ENCODE results near the gene FCF1. TPM values are rescaled to one million over a fixed set of nuclear protein-coding genes. Genes with fewer than 3 reads are reported as not detected.

Gene FCF1
- total and polyA plus RNA-seq, 10 donors = 6.9 to 42.2 (median 32.8) TPM

GRCh38 chr14:74765721-74766120 lies 52.8 kb downstream of the FCF1 start:
- TF ChIP-seq POLR2A (IDR thresholded peaks at IDR 0.05) (no peak), CTCF (IDR thresholded peaks at IDR 0.05 in 8 of 11, conservative IDR thresholded peaks at IDR 0.05 in 3 of 11) (no peak), POLR2AphosphoS5 (IDR thresholded peaks at IDR 0.05) (no peak)
- H3K4me1 ChIP-seq = peaks cover 26 to 74% (median 62%) of the 10 kb centered on the region in 6 donors
- no peaks in the 10 kb centered on the region for H3K27me3 ChIP-seq (replicated peaks in 1 of 7)
- H3K4me3 ChIP-seq = peak overlapping the region in 5 of 8 donors; percentile 83 to 96 (median 91)
- peaks cover 0 to 9% (median 0%) of the 10 kb centered on the region in 6 donors for H3K36me3 ChIP-seq
- no peak for DNase-seq
- intact Hi-C loops (cut with DNase I; ENCODE audit: low total_unique reads) = no loop called here
- no peaks in the 10 kb centered on the region for H3K9me3 ChIP-seq
- H3K27ac ChIP-seq = no peak overlapping the region

- 84 to 92% (median 90%) methylated on average over 5 of the region's 5 CpGs for WGBS, 5 donors
- Histone ChIP-seq H3K9me3 (no peaks in the 10 kb centered on the region), H3K27ac (no peak overlapping the region), H3K27me3 (replicated peaks in 1 of 7) (no peaks in the 10 kb centered on the region), H3K4me1 (peaks cover 15 to 50% (median 33%) of the 10 kb centered on the region in 6 donors), H3K36me3 (peaks cover 0 to 46% (median 2%) of the 10 kb centered on the region in 6 donors), H3K4me3 (no peak overlapping the region)
- intact Hi-C loops (cut with DNase I; ENCODE audit: low total_unique reads) = no loop called here
- TF ChIP-seq POLR2AphosphoS5 (IDR thresholded peaks at IDR 0.05) = no peak
- no peak for TF ChIP-seq POLR2A (IDR thresholded peaks at IDR 0.05)
- TF ChIP-seq CTCF (IDR thresholded peaks at IDR 0.05 in 8 of 11, conservative IDR thresholded peaks at IDR 0.05 in 3 of 11) = no peak
- DNase-seq = no peak
Observed at GRCh38 chr14:74771399-74771798, 58.5 kb downstream of the FCF1 start.

GRCh38 chr14:74784634-74785033 lies 71.7 kb downstream of the FCF1 start:
- TF ChIP-seq CTCF (IDR thresholded peaks at IDR 0.05 in 8 of 11, conservative IDR thresholded peaks at IDR 0.05 in 3 of 11) (no peak), POLR2AphosphoS5 (IDR thresholded peaks at IDR 0.05) (no peak), POLR2A (IDR thresholded peaks at IDR 0.05) (no peak)
- Histone ChIP-seq H3K27me3 (replicated peaks in 1 of 7) (no peaks in the 10 kb centered on the region), H3K4me1 (peaks cover 0 to 9% (median 0%) of the 10 kb centered on the region in 6 donors), H3K27ac (no peak overlapping the region), H3K4me3 (no peak overlapping the region), H3K9me3 (no peaks in the 10 kb centered on the region), H3K36me3 (peaks cover 3 to 96% (median 59%) of the 10 kb centered on the region in 6 donors)
- intact Hi-C loops (cut with DNase I; ENCODE audit: low total_unique reads) = no loop called here
- no peak for DNase-seq

GRCh38 chr14:74785056-74785613 lies 72.2 kb downstream of the FCF1 start:
- intact Hi-C loops (cut with DNase I; ENCODE audit: low total_unique reads) = no loop called here
- WGBS, 5 donors = 53 to 81% (median 69%) methylated on average over 1 of the region's 1 CpG
- no peaks in the 10 kb centered on the region for H3K27me3 ChIP-seq (replicated peaks in 1 of 7)
- H3K4me1 ChIP-seq = peaks cover 0 to 9% (median 0%) of the 10 kb centered on the region in 6 donors
- H3K27ac ChIP-seq = no peak overlapping the region
- H3K9me3 ChIP-seq = no peaks in the 10 kb centered on the region
- no peak overlapping the region for H3K4me3 ChIP-seq
- TF ChIP-seq POLR2AphosphoS5 (IDR thresholded peaks at IDR 0.05) (no peak), POLR2A (IDR thresholded peaks at IDR 0.05) (no peak), CTCF (IDR thresholded peaks at IDR 0.05 in 8 of 11, conservative IDR thresholded peaks at IDR 0.05 in 3 of 11) (no peak)
- DNase-seq = no peak
- peaks cover 3 to 92% (median 54%) of the 10 kb centered on the region in 6 donors for H3K36me3 ChIP-seq

Measured in spleen (tissue), 11 donors.